ENCODE results near the gene PIK3R2. TPM values are rescaled to one million over a fixed set of nuclear protein-coding genes. Genes with fewer than 3 reads are reported as not detected.

PIK3R2 gene
- total and polyA plus RNA-seq, 2 of the 13 experiments (the other 11 are each of a cell fraction or from before 2014, with no cell fraction given): 18.6 to 25.3 TPM

- TF ChIP-seq ZNF614 (CRISPR knock-in tag; IDR thresholded peaks at IDR 0.05; ENCODE audit: borderline replicate concordance) (no peak), RCOR2 (CRISPR knock-in tag; IDR thresholded peaks at IDR 0.05) (no peak), SAP130 (CRISPR knock-in tag; IDR thresholded peaks at IDR 0.05; ENCODE audit: low read depth) (0 out of 2 replicates have a peak, but pooled peaks have one; percentile 4), CBX2 (IDR thresholded peaks at IDR 0.05; ENCODE audit: low read depth, low read length) (no peak), CBX2 (CRISPR knock-in tag; IDR thresholded peaks at IDR 0.05; ENCODE audit: low read depth) (no peak), FOSL2 (CRISPR knock-in tag; IDR thresholded peaks at IDR 0.05) (0 out of 2 replicates have a peak, but pooled peaks have one; percentile 8), DRAP1 (CRISPR knock-in tag; IDR thresholded peaks at IDR 0.05) (peak; percentile 57; the same call in 1 of the 2 replicates), CCDC6 (CRISPR knock-in tag; IDR thresholded peaks at IDR 0.05) (no peak), SP5 (CRISPR knock-in tag; IDR thresholded peaks at IDR 0.05; ENCODE audit: borderline replicate concordance, low read depth) (0 out of 2 replicates have a peak, but pooled peaks have one; percentile 43), ZBED4 (CRISPR knock-in tag; IDR thresholded peaks at IDR 0.05; ENCODE audit: borderline replicate concordance) (no peak), TARDBP (CRISPR knock-in tag; IDR thresholded peaks at IDR 0.05) (no peak), PHF5A (CRISPR knock-in tag; IDR thresholded peaks at IDR 0.05; ENCODE audit: low read depth, unreplicated experiment) (no peak), MTA1 (CRISPR knock-in tag; IDR thresholded peaks at IDR 0.05; ENCODE audit: borderline replicate concordance) (no peak), PLRG1 (conservative IDR thresholded peaks at IDR 0.05) (no peak), SIX1 (CRISPR knock-in tag; IDR thresholded peaks at IDR 0.05; ENCODE audit: borderline replicate concordance) (no peak), EHMT2 (IDR thresholded peaks at IDR 0.05; ENCODE audit: borderline replicate concordance, low read depth, low read length) (no peak), ZNF687 (CRISPR knock-in tag; IDR thresholded peaks at IDR 0.05) (peak; percentile 38; the same call in 1 of the 2 replicates), ZNF563 (CRISPR knock-in tag; IDR thresholded peaks at IDR 0.05) (0 out of 2 replicates have a peak, but pooled peaks have one; percentile 4)
Measured at GRCh38 chr19:18205200-18205892, 52.4 kb downstream of the PIK3R2 start (continued).
